Measurements from ENCODE around the gene CRLF1.
A peak's percentile ranks its signal among the peaks of the same experiment; 100 is the strongest.

The CRLF1 gene

GRCh38 chr19:18618236-18618635 is 11.6 kb upstream of the CRLF1 start:
- no peak overlapping the region for H3K4me3 Mint-ChIP-seq
- H3K27me3 Mint-ChIP-seq, result peaks cover 32% of the 10 kb centered on the region
- peaks cover 3% of the 10 kb centered on the region for H3K4me1 Mint-ChIP-seq (ENCODE audit: low read depth)
- no peaks in the 10 kb centered on the region for H3K36me3 Mint-ChIP-seq (ENCODE audit: low read depth)
- no peaks in the 10 kb centered on the region for H3K9me3 Mint-ChIP-seq
- no peak overlapping the region for H3K27ac Mint-ChIP-seq

DNA sequence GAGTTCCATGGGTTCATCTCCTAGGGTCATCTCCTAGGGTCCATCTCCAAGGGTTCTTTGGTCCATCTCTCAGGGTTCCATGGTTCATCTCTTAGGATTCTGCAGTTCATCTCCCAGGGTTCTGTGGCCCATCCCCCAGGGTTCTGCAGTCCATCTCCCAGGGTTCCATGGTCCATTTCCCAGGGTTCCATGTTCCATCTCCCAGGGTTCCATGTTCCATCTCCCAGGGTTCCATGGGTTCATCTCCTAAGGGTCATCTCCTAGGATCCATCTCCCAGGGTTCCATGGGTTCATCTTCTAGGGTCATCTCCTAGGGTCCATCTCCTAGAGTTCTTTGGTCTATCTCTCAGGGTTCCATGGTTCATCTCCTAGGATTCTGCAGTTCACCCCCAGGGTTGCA is 11.0 kb upstream of the CRLF1 start:
- Mint-ChIP-seq H3K36me3 (ENCODE audit: low read depth) (no peaks in the 10 kb centered on the region), H3K27me3 (peaks cover 33% of the 10 kb centered on the region), H3K27ac (no peak overlapping the region), H3K9me3 (no peaks in the 10 kb centered on the region), H3K4me1 (ENCODE audit: low read depth) (peaks cover 4% of the 10 kb centered on the region), H3K4me3 (no peak overlapping the region)

DNA sequence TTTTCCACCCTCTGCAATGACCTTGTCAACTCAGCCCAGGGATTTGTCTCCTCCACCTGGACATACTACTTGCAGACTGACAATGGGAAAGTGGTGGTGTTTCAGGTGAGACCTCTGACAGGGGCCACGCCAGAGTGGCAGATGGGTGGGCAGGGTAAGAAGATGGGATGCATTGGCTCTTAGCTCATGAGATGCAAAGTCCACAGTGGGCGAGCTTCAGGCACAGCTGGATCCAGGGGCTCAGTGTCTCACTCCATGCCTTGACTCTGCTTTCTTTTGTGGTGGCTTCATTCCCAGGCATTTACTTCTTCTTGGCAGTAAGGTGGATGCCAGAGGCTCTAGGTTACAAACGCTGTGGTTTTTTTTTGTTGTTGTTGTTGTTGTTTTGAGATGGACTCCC is 9.4 kb upstream of the CRLF1 start:
- H3K36me3 Mint-ChIP-seq (ENCODE audit: low read depth), result no peaks in the 10 kb centered on the region
- no peak overlapping the region for H3K27ac Mint-ChIP-seq
- no peaks in the 10 kb centered on the region for H3K9me3 Mint-ChIP-seq
- H3K27me3 Mint-ChIP-seq, result peaks cover 44% of the 10 kb centered on the region
- H3K4me1 Mint-ChIP-seq (ENCODE audit: low read depth), result peaks cover 14% of the 10 kb centered on the region
- no peak overlapping the region for H3K4me3 Mint-ChIP-seq

- Mint-ChIP-seq H3K27me3 (peaks cover 64% of the 10 kb centered on the region), H3K27ac (no peak overlapping the region), H3K4me3 (no peak overlapping the region), H3K4me1 (ENCODE audit: low read depth) (peaks cover 16% of the 10 kb centered on the region), H3K9me3 (no peaks in the 10 kb centered on the region), H3K36me3 (ENCODE audit: low read depth) (no peaks in the 10 kb centered on the region)
These were observed 7.1 kb upstream of the CRLF1 start for GRCh38 chr19:18613589-18614234.

DNA sequence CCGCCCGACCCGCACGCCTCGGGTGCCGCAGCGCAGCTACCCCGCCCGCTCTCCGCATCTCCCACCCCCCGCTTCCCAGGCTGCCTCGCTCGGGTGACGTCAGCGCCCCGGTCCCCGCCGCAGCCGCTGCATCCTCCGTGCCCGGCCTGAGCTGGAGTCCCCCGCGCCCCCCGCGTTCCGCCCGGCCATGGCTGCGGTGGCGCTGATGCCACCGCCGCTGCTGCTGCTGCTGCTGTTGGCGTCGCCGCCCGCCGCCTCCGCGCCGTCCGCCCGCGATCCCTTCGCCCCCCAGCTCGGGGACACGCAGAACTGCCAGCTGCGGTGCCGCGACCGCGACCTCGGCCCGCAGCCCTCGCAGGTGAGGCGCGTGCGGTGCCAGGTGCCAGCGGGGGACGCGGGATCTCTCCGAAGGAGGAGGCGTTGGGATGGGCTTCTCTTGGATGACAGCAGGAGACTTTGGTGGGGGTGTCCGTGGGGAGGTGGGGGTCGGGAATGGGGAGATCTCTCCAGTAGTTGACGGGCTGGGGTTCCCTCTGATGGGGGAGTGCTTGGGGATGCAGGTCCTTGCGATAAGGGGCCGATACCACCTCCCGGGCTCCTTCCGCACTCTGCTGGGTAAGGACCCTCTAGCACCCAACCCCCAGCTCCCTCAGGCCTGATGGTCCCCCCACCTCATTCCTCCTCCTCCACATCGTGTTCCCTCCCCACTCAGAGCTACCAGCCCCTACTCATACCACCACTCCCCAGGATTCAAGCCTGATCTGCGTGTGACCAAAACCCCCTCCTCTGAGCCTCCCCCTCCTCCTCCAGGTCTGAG is 6.4 kb upstream of the CRLF1 start, which contains the start of gene TMEM59L:
TSS of gene TMEM59L (plus strand) at position 99 of the 817 bp plus-strand sequence. CDS start at position 188, 89 bp downstream.
- Mint-ChIP-seq H3K27ac (no peak within 1 kb of the TSS), H3K4me1 (ENCODE audit: low read depth) (peaks cover 16% of the 10 kb centered on the region), H3K9me3 (no peaks in the 10 kb centered on the region), H3K4me3 (peak within 1 kb of the TSS; percentile 54), H3K36me3 (ENCODE audit: low read depth) (no peaks in the 10 kb centered on the region), H3K27me3 (peaks cover 71% of the 10 kb centered on the region)

DNA sequence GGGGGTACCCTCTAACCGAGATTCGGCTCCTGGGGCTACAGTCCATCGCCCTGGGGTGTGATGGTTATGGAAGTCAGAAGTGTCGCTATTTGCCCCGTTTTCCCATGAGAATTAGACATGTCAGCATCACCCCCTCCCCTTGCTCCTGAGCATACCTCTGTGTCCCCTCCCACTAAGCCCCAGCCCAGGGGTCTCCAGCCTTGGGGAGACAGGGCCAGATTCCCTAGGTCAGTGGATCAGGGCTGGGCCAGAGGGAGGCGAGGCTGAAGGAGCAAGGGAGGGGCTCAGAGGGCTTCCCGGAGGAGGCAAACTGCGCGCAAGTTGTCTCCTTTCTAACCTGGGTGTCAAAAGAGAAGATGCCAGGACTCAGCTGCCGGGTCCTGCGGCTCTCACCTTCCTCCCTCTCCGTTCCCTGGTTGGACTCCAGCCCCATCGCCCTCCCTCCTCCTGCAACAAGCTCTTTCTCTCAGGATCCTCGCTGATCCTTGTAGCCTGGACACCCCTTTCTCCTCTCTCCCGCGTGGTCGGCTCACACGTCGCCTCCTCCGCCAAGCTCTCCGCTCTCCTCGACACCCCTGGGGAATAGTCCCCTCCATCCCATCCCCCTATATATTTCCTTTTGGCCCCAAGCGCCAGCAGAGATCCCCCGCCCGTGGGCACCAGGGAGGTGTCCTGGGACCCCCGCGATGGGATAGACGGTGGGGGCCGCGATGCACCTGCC is 5.6 kb upstream of the CRLF1 start:
- H3K4me3 Mint-ChIP-seq, result peak overlapping the region; percentile 54
- no peaks in the 10 kb centered on the region for H3K36me3 Mint-ChIP-seq (ENCODE audit: low read depth)

DNA sequence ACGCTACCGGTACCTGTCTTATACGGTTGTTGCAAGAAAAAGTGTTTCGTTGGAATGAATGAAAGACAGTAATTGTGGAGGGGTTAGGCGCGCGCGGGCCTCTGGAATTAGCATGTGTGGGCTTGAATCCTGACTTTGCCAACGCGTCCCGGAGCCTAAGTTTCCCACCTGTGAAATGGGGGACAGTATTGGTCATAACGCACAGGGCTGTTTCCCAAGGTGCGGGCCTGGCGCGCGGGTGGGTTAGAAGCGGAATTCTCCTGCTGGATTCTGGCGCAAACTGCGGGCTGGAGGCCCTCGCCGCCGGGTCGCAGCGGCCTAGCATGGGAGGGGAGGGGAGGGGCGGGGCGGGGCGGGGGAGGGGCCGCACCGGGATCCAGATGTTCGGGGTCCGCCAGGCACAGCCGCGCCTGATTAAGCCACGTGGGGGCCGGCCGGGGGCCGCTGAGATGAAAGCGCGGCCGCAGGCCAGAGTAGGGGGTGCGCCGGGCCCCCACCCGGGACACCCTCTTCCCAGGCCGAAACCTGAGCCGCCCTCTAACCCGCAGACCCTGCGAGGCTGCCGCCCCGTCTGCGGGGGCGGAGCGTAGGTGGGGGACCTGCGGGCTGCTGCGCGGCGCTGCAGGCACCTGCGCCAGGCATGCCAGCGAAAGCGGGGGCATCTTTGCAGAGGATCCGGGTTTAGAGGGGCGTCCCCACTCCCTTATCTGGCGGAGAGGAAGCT is 4.9 kb upstream of the CRLF1 start:
- no peaks in the 10 kb centered on the region for H3K9me3 Mint-ChIP-seq
- H3K27ac Mint-ChIP-seq, result no peak overlapping the region
- peak overlapping the region; percentile 54 for H3K4me3 Mint-ChIP-seq
- H3K27me3 Mint-ChIP-seq, result peaks cover 72% of the 10 kb centered on the region
- H3K4me1 Mint-ChIP-seq (ENCODE audit: low read depth), result peaks cover 19% of the 10 kb centered on the region
- H3K36me3 Mint-ChIP-seq (ENCODE audit: low read depth), result no peaks in the 10 kb centered on the region

More for the DNA sequence above, 5.6 kb upstream of the CRLF1 start:
- Mint-ChIP-seq H3K9me3 (no peaks in the 10 kb centered on the region), H3K27ac (no peak overlapping the region), H3K27me3 (peaks cover 73% of the 10 kb centered on the region), H3K4me1 (ENCODE audit: low read depth) (peaks cover 19% of the 10 kb centered on the region)

GRCh38 chr19:18610556-18611326 is 4.1 kb upstream of the CRLF1 start:
- Mint-ChIP-seq H3K36me3 (ENCODE audit: low read depth) (no peaks in the 10 kb centered on the region), H3K9me3 (no peaks in the 10 kb centered on the region), H3K4me3 (no peak overlapping the region), H3K4me1 (ENCODE audit: low read depth) (peaks cover 19% of the 10 kb centered on the region), H3K27ac (no peak overlapping the region), H3K27me3 (peaks cover 66% of the 10 kb centered on the region)

- H3K4me1 Mint-ChIP-seq (ENCODE audit: low read depth), result peaks cover 23% of the 10 kb centered on the region
- H3K27me3 Mint-ChIP-seq, result peaks cover 68% of the 10 kb centered on the region
- no peak overlapping the region for H3K4me3 Mint-ChIP-seq
- H3K27ac Mint-ChIP-seq, result no peak overlapping the region
- no peaks in the 10 kb centered on the region for H3K36me3 Mint-ChIP-seq (ENCODE audit: low read depth)
- no peaks in the 10 kb centered on the region for H3K9me3 Mint-ChIP-seq
These were observed 3.6 kb upstream of the CRLF1 start for GRCh38 chr19:18610245-18610555.

GRCh38 chr19:18609717-18610051 is 3.1 kb upstream of the CRLF1 start:
- H3K4me1 Mint-ChIP-seq (ENCODE audit: low read depth), result peaks cover 23% of the 10 kb centered on the region
- H3K27ac Mint-ChIP-seq, result no peak overlapping the region
- no peaks in the 10 kb centered on the region for H3K9me3 Mint-ChIP-seq
- no peaks in the 10 kb centered on the region for H3K36me3 Mint-ChIP-seq (ENCODE audit: low read depth)
- peaks cover 68% of the 10 kb centered on the region for H3K27me3 Mint-ChIP-seq
- no peak overlapping the region for H3K4me3 Mint-ChIP-seq

DNA sequence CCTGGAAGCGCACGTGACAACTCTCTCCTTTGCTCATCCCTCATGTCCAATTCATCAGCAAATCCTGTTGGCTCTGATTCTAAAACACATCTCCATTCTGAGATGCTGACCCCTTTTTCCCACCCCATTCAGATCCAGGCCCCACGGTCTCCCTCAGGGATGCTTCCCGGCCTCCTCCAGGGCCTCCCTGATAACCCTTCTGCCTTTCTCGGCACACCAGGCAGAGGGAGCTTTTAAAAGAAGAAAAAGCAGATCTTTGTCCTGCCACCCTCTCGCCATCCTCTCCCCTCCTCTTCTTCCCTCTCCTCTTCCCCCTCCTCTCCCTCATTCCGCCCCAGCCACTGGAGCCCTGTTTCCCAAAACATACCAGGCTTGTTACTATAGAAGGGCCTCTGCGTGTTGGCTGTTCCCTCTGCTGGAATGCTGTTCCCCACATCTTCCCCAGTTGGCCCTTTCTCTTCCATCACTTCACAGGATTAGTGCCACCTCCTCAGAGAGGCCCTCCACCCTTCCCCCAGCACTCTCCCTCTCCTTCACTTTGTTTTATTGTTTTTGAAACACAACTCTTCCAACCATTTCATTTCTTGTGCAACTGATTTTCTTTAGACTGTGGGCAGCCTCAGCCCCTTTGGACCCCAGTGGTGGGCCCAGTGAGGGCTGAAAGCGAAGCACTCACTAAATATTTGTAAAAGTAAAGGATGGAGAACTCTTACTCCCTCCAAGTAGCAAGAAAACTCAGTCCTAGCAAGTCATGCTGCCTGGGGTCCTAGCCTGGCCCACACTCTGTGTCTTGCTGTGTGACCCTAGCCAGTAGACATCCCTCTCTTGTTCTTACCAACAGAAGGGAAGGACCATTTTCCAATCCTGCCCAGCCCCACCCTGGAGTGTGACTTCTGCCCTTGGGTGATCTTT is 2.5 kb upstream of the CRLF1 start:
- no peak overlapping the region for H3K27ac Mint-ChIP-seq
- H3K36me3 Mint-ChIP-seq (ENCODE audit: low read depth), result no peaks in the 10 kb centered on the region
- peaks cover 67% of the 10 kb centered on the region for H3K27me3 Mint-ChIP-seq
- no peaks in the 10 kb centered on the region for H3K9me3 Mint-ChIP-seq
- peaks cover 23% of the 10 kb centered on the region for H3K4me1 Mint-ChIP-seq (ENCODE audit: low read depth)
- no peak overlapping the region for H3K4me3 Mint-ChIP-seq

- no peak overlapping the region for H3K4me3 Mint-ChIP-seq
- no peak overlapping the region for H3K27ac Mint-ChIP-seq
- H3K4me1 Mint-ChIP-seq (ENCODE audit: low read depth), result peaks cover 22% of the 10 kb centered on the region
- H3K36me3 Mint-ChIP-seq (ENCODE audit: low read depth), result no peaks in the 10 kb centered on the region
- H3K27me3 Mint-ChIP-seq, result peaks cover 63% of the 10 kb centered on the region
- no peaks in the 10 kb centered on the region for H3K9me3 Mint-ChIP-seq
These were observed 1.7 kb upstream of the CRLF1 start for GRCh38 chr19:18608102-18608804.
